Kidney tubule cell (primary cell): ENCODE measurements around the gene CCL27.

Source experiments
- DNase-seq: peaks from one replicate; pipeline ENCODE4 v3.0.0-alpha.2; 2018; ENCODE audit warnings: low spot score

CCL27 gene

DNA sequence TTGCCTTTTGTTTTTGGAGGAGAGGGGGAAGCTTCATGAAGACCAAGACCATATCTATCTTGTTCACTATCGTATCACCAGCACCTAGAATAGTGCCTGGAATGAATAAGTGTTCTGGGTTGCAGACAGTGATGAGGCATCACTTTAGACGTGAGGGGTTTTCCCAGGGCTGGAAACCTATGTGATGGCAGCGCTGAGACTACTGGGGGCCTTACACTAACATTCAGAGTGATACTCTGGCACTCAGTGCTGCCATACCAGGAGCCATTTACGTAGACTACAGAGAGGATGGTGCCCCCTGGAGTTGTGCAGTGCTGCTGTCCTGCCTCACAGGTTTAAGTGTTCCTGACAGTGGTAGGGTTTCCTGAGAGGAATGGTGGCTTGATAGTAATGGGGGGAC lies 21.7 kb upstream of the CCL27 start:
- no peak for DNase-seq

DNA sequence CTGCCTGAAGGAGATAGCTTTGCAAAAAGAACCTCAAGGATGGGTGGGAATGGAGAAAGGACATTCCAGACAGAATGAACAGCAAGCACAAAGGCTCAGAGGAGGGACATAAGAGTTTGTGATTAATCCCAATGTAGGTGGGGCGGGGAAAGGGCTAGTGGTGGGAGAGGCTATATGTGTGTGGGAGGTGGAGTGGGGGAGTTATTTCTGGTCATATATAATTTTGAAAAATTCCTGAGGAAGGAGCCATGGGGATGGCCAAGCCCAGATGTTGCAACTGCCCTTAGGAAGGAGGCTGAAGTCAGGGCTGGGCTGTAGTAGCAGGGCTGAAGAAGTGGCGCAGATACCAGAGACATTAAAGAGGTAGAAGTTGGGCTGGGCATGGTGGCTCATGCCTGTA lies 13.4 kb upstream of the CCL27 start:
- DNase-seq: no peak

DNA sequence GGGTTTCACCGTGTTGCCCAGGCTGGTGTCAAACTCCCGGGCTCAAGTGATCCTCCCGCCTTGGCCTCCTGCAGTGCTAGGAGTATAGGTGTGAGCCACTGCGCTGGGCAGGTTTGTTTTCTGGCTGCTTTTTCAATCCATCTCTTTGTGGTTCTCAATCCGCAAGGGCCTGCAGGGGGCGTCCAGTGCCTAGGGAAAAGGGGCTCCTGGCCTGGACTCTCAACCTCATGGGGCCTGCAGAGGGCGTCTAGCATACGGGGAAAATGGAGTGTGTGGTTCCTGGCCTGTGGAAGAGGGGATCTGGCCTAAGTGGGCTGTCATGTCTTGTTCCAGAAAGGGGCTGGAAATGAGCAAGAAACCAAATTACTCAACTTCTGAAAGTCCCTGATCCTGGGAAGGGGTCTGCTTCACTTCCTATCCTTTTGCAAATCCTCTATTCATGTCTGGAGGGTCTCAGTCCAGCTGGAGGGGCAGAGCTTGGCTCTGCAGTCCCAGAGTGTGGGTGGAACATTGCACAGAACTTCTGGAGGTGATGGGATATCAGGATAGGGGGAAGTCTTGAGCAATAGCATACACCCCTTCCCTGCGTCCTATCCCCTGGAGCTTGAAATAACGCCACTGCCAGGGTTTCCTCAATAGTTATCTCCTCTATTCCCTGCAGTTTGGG lies 12.7 kb upstream of the CCL27 start:
- DNase-seq: peak; percentile 49

DNA sequence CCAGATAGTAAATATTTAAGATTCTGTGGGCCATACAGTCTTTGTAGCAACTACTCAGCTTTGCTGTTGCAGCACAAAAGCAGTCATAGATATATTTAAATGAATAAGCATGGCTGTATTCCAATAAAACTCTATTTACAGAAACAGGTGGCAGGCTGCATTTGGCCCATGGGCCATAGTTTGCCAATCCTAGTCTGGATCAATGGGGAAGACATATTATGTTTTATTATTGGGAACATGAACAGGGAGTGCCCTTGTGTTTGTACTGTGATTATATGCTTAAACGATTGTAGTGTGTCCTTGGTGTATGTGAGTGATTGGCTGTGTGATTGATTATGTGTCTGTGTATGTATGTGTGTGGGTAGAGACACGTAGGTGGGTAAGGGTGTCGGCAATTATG lies 12.0 kb upstream of the CCL27 start:
- DNase-seq: no peak

DNA sequence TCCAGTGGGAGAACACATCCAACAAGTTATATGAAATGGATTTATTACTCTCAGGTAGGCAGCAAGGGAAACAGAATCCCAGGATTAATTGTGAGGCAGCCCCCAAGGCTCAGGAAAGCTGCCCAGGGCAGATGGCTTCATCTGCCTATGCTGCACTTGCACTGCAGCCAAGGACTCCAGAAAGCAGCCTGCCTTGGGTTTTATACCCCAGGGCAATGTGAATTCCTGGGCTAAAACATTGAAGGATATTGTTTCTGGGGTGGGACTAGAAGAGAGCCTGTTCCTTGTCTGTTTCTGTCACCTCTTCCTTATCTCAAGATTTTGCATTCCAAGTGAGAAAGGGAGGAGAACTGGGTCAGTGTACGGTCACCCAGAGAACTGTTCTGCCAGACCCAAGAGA lies 8.8 kb upstream of the CCL27 start:
- no peak for DNase-seq

DNA sequence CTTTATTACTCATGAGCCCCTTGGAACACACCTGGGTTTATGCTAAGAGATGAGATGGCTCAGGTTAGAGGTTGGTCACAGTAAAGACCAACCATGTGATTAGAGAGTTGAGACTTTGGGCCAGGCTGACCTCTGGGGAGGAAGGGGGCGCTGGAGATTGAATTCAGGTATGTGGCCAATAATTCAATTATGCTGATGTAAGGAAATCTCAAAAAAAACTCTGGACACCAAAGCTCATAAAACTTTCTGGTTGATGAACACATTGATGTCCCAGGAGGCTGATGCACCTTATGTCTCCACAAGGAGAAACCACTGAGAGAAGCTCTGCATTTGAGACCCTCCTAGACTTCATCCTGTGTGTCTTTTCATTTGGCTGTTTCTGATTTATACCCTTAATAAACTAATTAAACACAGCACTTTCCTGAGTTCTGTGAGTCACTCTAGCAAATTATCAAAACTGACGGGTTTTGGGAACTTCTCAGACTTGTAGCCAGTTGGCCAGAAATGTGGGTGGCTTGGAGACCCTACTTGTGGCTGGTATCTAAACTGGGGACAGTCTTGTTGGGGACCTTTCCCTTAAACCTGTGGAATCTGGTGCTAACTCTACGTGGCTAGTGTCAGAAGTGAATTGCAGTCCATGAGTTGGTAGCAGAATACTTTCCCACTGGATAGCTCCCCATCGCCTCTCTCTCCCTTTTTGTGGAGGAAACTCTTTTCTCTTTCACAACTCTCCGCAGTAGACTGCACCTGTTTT lies 7.5 kb upstream of the CCL27 start:
- no peak for DNase-seq

DNA sequence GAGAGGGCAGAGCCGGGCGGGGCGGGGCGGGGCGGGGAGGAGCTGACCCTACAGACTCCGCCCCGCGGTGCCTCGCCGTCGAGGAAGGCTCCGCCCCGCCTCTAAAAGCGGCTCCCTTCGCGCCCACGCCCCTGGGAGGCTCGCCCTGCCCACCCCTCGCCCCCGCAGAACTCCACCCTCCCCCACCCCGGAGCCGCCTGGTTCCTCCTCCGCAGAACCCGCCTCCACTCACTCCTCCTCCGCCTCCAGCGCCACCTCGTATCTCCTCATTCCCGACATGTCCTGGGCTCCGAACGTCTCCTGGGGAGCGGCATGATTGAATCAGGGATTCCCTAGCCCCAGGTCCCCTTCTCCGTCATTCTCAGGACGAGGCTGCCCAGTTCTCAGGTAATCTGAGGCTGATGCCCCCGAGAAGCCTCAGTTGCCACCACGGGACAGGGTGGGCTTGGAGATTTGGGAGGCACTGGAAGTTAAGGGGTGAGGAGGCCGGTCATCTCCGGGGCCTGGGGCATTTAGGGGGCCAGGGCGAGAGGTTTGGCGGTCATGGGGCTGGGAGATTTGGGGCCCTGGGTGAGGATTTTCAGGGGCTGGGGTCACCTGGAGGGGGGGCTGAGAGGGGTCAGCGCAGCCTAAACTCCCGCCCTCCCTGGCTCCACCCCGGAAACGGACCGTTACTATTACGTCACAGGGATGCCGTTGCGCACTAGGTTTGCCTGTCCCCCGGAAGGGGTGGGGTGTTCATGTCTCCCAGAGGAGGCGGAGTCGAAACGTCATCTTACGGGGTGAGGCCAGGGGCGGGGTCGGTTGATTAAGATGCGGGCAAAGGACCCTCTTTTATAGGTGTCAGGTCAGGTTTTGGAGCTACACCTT lies 3.2 kb upstream of the CCL27 start:
- DNase-seq: peak; percentile 93

DNA sequence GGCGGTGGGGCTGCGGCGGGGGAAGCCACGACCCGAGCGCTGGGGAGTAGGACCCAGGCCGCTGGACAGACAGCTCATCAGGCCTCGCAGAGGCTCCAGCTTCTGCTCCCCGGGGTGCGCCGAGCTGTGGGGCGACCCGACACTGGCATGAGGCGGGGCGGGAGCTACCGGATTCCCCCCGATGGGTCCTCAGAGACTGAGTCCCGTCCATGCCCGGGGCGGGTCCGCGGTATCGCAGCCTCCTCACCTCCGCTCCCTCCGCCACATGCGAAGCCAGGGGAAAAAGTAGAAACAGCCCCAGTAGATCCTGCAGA lies 2.6 kb upstream of the CCL27 start:
- no peak for DNase-seq

DNA sequence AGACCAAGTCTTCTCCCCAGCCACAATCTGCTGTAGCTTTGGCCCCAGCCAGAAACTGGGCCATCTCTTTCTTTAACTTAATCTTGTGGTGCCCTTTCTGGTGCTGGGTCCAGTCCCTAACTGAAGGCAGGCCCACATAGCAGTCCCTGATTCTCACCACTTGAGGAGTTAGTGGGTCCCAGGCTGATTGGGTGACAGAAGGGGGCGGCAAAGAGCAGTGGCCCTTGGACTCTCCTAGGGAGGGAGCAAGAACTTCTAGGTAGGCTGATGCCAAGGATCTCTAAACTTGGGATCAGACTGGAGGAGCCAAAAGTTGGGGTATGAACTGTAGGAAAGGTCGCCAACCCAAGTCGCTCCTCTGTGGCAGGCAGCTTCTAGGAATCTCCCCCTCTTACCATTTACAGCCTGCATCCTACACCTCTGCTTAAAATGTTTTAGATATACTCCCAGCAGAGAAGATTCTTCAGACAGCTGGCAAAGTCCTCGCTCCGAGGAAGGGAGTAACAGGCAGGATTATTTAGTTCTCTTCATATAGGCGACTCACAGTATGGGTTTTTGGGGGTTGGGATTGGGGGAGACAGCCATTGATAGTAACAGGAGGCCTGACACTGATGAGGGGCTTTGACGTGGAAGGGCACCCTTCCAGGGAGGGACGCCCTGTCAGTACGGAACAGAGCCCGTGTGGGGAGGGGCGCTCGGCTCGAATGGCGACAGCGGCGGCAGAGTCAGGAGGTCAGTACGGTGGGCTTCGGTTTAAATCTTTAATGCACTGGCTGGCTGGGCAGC lies 2.0 kb upstream of the CCL27 start:
- DNase-seq: peak; percentile 82

DNA sequence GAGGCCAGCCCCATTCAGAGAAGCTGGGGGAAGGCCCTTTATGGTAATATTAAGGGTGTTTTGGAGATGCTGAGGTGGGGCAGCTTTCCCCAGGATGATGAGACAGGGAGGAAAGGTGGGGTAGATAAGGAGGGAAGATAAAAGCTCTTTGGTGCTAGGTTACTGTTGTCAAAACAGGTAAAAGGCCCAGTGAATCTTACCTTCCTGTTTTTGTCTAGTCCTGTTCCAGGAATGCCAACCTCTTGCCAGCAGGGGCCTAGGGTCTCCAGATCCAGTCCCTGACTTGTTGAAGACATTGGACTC lies 797 bp upstream of the CCL27 start:
- no peak for DNase-seq

DNA sequence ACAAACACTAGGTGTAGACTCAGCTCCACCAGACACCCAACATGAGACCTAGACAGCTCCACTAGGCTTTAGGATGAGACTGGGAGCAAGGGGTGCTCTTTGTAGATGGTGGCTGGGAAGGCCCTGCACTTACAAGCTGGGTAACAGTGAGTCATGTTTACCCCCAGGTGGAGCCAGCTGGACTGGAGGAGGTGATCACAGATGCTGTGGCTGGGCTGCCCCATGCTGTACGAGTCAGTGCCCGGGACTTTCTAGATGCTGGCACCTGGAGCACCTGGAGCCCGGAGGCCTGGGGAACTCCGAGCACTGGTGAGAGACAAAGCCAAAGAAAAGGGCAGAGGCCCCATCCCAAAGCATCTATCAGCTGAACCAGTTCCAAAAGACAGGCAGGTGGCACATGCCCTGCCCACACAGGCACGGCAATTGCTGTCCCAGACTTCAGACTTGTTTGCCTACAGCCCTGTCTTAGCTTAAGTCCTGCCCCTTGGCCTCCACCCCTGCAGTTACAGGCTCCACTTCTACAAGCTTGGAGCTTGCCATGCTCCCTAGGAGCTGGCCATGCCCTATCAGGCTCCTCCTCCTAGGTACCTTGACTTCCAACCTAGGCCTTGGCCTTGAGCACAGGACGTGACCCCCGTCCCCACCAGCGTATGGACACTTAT lies 2.7 kb downstream of the CCL27 start:
- peak; percentile 86 for DNase-seq

DNA sequence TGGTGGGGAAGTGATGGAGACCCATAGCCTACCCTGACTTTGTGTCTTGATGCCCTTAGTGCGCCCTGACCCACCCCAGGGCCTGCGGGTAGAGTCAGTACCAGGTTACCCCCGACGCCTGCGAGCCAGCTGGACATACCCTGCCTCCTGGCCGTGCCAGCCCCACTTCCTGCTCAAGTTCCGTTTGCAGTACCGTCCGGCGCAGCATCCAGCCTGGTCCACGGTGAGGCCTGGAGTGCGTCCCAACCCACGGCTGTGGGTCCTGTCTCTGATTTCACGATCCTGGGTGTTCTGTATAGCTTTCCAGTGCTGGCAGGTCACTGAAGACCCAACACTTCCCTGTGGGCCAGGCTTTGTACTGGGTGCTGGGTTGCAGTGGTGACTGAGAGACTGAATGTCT lies 4.0 kb downstream of the CCL27 start:
- DNase-seq: no peak

DNA sequence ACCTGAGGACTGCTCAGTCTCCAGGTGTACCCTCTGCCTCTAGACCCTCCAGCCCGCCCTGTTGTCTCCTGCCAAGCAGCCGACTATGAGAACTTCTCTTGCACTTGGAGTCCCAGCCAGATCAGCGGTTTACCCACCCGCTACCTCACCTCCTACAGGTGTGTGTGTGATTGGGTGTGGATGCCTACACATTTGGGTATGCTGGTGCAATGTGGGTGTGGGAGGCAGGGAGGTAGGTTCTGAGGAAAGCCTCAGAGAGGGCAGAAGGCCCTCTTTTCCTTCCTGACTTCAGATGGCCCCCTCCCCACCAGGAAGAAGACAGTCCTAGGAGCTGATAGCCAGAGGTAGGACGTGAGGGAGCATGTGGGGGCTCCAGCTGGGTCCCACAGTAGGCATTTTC lies 5.5 kb downstream of the CCL27 start:
- no peak for DNase-seq

DNA sequence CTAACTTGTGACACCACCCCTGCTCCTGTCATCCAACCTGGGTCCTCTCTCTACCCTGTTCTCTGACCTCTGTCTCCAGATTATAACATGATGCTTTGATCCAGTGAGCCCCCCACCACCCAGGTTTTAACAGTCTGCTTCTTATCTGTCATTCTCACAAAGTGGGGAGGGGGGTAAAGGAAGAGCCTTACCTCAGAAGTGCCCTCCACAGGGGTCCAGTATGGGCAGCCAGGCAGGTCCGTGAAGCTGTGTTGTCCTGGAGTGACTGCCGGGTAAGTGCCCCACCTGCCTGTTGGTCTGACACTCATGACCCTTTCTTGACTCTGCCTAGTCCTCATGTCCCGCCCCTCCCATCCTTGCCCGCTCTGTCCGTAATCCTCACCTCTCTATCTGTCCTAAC lies 7.1 kb downstream of the CCL27 start:
- DNase-seq: no peak

DNA sequence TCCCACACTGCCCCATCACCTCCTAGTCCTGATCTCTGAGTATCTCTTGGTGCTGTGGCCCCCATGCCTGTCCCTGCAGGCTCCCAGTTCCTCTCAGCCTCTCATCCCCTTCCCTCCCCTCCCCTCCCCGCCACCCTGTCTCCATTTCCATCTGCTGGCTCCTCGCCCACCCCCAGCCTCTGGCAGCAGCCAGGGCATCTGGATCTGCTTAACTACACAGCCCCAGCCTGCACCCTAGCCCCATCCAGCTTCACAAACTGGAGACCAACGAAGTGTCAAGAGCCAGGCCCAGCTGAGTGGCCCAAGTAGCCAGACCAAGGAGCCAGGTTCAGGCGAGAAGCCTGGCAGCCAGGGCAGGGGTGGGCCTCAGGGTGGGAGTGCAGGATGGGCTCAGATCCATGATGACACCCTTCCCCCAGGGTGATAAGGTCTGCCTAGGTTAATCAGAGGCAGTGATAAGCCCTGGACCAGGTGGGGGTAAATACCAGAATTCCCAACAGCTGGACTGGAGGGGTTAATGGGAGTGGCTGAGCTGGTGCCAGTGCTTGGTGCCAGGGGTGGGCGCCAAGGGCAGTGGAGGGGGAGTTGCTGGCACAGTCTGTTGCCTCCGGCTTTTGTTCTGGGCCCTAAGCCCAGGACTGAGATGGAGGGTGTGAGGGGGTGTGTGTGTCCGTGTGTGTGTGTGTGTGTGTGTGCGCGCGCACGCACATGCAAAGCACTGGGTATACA lies 8.0 kb downstream of the CCL27 start:
- DNase-seq: no peak

DNA sequence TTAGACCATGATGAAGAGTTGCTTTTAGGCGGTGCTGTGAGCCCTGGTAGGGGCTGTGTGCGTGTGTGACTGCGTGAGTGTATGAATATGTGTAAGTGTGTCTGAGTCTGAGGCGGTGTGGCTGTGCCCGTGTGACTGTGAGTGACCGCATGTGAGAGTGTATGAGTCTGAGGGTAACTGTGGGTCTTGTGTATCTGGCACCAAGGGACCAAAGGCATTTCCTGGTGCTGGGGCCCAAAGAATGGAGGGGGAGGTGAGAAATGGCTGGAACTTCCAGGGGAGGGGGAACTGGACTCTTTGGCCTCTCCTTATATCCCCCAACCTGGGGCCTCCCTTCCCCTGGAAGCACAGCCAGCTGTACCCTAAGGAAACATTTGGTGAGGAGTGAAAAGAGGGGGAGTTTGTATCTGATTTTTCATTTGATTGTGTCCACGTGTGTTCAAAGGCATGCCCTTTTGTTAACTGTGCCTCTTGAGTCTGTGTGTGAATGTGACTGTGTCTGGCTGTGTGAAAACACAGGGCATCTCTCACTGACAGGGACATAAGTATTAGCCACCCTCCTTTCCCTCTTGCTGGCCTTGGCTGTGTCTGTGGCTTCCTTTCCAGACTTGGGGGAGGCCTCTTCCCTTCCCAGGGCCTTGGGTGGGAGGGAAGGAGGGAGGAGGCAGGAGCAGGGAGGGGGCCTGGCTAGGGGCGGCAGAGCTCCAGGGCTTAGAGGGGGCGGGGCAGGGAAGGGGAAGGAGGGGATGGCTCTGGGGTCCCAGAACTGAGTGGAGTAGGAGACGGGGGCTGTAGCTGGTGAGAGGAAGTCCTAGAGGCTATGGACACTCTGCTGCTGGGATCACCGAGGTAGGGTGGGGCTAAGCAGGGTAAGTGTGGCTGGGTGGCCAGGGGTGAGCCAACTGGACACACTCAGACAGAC lies 9.0 kb downstream of the CCL27 start:
- DNase-seq: no peak

DNA sequence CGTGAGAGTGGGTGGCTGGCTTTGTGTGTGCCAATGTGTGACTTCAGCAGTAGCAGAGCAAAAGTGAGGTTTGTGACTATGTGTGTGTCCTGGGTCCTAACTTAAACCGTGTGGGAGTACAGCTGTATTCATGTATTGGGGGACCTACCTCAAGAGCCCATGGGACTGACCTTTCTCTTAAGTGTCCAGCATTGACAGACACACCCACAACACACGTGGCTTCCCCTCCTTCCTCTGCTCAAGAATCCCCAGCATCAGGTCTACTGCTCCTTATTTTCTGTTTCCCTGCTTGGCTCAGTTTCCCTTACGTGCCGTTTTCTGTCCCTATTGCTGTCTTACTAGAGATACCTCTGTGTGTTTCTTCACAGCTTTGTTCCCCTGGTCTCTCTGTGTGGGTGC lies 9.9 kb downstream of the CCL27 start:
- DNase-seq: no peak

DNA sequence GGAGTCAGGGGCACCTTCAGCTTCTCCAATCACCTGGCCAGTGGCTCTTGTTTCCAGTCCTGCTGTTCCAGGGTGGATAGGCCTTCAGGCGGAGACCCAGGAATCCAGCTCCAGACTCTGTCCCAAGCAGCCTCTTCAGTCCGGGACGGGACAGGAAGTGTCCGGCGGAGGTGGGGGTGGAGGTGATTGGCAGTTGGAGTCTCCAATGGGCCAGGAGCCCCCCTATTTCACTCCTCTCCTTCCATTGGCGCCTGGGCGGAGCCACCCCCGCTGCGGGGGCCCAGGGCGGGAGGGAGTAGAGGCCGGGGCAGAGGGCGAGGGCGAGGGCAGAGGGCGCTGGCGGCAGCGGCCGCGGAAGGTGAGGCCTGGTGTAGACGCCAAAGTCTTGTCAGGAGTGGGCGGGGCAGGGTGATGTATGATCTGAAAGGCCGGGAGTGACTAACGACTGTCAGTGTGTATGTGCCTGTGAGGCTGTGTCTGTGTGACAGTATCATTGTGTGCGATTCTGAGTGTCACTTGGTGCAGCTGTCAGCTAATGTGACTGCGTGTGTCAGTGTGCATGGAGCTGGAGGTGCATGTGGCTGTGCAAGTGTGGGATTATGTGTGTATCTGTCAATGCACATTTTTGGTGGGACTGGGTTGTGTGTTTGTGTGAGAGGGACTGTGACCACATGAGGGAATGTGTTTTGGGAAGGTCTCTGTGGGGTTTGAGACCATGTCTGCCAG lies 10.4 kb downstream of the CCL27 start, which contains the start of gene IL11RA:
TSS of gene IL11RA (plus strand) at position 310 of the 726 bp plus-strand sequence. CDS start 3,033 bp downstream, outside the sequence.
- DNase-seq: peak; percentile 89

DNA sequence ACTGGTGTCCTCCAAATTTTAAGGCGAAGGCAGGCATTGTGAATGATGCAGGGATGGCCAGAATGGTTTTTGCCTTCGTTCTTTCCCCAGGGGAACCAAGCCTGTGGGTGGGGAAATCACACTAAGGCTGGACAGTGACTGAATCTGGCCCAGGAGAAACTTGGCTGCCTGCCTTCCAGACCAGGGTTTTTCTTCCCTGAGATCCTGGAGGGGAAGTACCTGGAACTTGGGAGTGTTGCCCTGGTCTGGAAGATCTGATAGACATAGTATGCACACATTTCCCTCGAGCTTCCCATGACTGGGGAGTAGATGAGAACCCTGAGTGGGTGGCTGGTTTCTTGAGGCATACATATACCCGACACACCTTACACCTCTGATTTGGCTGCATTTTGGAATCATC lies 11.1 kb downstream of the CCL27 start:
- DNase-seq: peak; percentile 53
